Lung (tissue), 16 donors: ENCODE measurements around the gene PTPRN2. TPM values are rescaled to one million over a fixed set of nuclear protein-coding genes. Genes with fewer than 3 reads are reported as not detected.
"Not testable (repeated sequence)": the region's sequence is repeated elsewhere in the genome, so short reads cannot be mapped to it uniquely, and the experiment has no call there.

ENCODE experiments used
- ATAC-seq: fragments of 200-7000 bp; cut with Tn5 transposase; one replicate; pipeline ENCODE4 v1.9.1; 2020; ENCODE audit warnings: moderate number of reproducible peaks; ENCODE audit not compliant: insufficient read depth, low FRiP score
- DNase-seq, 3 donors: peaks; one replicate each; pipeline ENCODE4 v3.0.0-alpha.2; 2013 to 2017
- H3K27ac ChIP-seq, 2 donors: one replicate each; pipeline ENCODE4 v1.5.1; 2013; ENCODE audit warnings: mild to moderate bottlenecking in 2 of 2, moderate library complexity in 2 of 2, control low read depth in 1 of 2, inconsistent platforms in 1 of 2, low read depth in 1 of 2, low read length in 1 of 2
- H3K27me3 ChIP-seq, 3 donors: one replicate each; pipeline ENCODE4 v1.5.1; 2013; ENCODE audit warnings: low read length in 2 of 3; ENCODE audit not compliant: control insufficient read depth in 3 of 3, insufficient read depth in 3 of 3
- H3K36me3 ChIP-seq, 4 donors: one replicate each; pipeline ENCODE4 v1.5.1; 2013; ENCODE audit warnings: low read length in 4 of 4, mild to moderate bottlenecking in 1 of 4, moderate library complexity in 1 of 4; ENCODE audit not compliant: control insufficient read depth in 4 of 4, insufficient read depth in 4 of 4
- H3K4me1 ChIP-seq, 5 donors: one replicate each; pipeline ENCODE4 v1.5.1; 2013; ENCODE audit warnings: low read length in 5 of 5, mild to moderate bottlenecking in 2 of 5, moderate library complexity in 1 of 5; ENCODE audit not compliant: control insufficient read depth in 5 of 5, insufficient read depth in 5 of 5
- H3K4me3 ChIP-seq: one replicate; pipeline ENCODE4 v1.5.1; 2013; ENCODE audit warnings: mild to moderate bottlenecking, control low read depth, moderate library complexity
- H3K9ac ChIP-seq, 2 donors: one replicate each; pipeline ENCODE4 v1.5.1; 2013; ENCODE audit warnings: low read length in 2 of 2, control low read depth in 1 of 2; ENCODE audit not compliant: insufficient read depth in 1 of 2
- H3K9me3 ChIP-seq, 4 donors: one replicate each; pipeline ENCODE4 v1.5.1; 2013; ENCODE audit warnings: low read length in 3 of 4, mild to moderate bottlenecking in 1 of 4, moderate library complexity in 1 of 4; ENCODE audit not compliant: control insufficient read depth in 4 of 4, insufficient read depth in 3 of 4
- CTCF ChIP-seq: IDR thresholded peaks from 2 replicates; pipeline ENCODE4 v1.5.1; 2012; ENCODE audit warnings: mild to moderate bottlenecking; ENCODE audit errors: control extremely low read depth, extremely low read depth
- WGBS, 2 donors: extraction: QIAGEN DNeasy Blood & Tissue Kit; methylation state at CpG; one replicate each; pipeline ENCODE4 v1.1.7; 2013; 5-methylcytosine and 5-hydroxymethylcytosine counted together
- long read RNA-seq, 5 donors: transcript quantifications; one replicate each; lab custom pipeline, GENCODE V29; 2026
- polyA plus RNA-seq, 2 donors: library from polyadenylated mRNA; stranded (reverse); fragments of 200-250 nt; gene quantifications; one replicate each; pipeline ENCODE4 v1.2.1, GENCODE V29; 2013
- total RNA-seq, 2 donors: library from RNA; depleted of rRNA in 1 of 2; stranded (reverse); fragments of >200 nt in 1 of 2; gene quantifications; one replicate each; pipeline ENCODE4 v1.2.1, GENCODE V29; 2014 to 2021
- donor health status: control.
- donor health status: control.
- donor health status: Bipolar disorder and iron deficiency.
- donor health status: healthy.
- donor health status: DM: yes; HTN: yes; CAD: no.

PTPRN2 gene
- total RNA-seq = 1 to 10 TPM; 5.1 to 7.4 TPM
- 1 to 10 TPM; 2.1 to 3.7 TPM for polyA plus RNA-seq
- long read RNA-seq, donor 1, partial matches to known transcripts = 12 of 12 reads
- long read RNA-seq, donor 1, other reads (novel, unspliced or antisense) = 0 of 12 reads
- long read RNA-seq, donor 2, partial matches to known transcripts = 7 of 7 reads
- long read RNA-seq, donor 2, other reads (novel, unspliced or antisense) = 0 of 7 reads
- long read RNA-seq, donor 3, partial matches to known transcripts = 7 of 7 reads
- long read RNA-seq, donor 3, other reads (novel, unspliced or antisense) = 0 of 7 reads
- long read RNA-seq, donor 4, partial matches to known transcripts = 5 of 5 reads
- long read RNA-seq, donor 4, other reads (novel, unspliced or antisense) = 0 of 5 reads
- long read RNA-seq, donor 5, partial matches to known transcripts = 12 of 12 reads
- long read RNA-seq, donor 5, other reads (novel, unspliced or antisense) = 0 of 12 reads

GRCh38 chr7:158587162-158588084 is at the start of gene PTPRN2:
PTPRN2 (minus strand) TSS chr7:158587823.
- Histone ChIP-seq H3K36me3 (no peaks in the 10 kb centered on the region), H3K9me3 (peaks cover 0 to 8% (median 0%) of the 10 kb centered on the region in 4 donors), H3K27me3 (peaks cover 8 to 42% (median 23%) of the 10 kb centered on the region in 3 donors), H3K4me1 (peaks cover 0 to 12% (median 9%) of the 10 kb centered on the region in 5 donors), H3K4me3 (no peak within 1 kb of the TSS), H3K9ac (no peak within 1 kb of the TSS), H3K27ac (no peak within 1 kb of the TSS)
- ATAC-seq (peak; percentile 87), DNase-seq (peak; percentile 63 to 79 (median 79))
- WGBS, 2 donors = 2 to 5% methylated on average over 35 to 105 of the region's 110 CpGs
- TF ChIP-seq CTCF = no peak

DNA sequence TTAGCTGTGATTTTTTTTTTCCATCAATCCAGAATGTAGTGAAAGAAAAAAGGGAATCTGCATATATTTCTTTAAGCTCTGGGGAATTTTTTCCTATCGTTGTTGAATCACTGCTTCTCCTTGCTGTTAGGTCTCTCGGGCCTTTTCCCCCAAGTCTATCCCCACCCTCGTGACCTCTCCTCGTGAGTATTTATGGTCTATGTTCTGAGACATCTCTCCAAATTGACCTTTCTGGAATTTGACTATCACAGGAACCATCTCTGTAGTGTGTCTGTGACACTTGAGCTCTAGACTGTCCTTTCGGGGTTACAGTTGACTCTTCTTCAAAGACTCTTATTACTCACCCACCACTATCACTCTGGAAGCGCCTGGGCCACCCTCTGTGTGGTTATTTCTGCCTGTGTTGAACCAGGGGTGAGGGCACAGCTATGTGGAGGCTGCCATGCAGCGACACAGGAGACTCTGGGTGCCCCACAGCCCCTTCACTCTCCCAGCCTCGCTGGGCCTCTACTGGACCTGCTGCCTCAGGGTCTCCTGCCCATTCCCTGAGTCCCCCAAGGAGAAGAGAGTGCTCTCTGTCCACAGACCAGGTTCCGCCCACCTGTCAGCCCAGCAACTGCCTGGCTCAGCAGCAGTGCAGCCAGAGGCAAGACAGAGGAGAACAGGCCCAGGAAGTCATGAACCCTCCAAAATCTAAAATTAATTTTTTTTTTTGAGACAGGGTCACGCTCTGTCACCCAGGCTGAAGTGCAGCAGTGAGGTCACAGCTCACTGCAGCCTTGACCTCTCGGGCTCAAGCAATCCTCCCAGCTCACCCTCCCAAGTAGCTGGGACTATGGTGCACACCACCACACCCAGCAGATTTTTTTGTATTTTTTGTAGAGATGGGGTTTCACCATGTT is 45.7 kb upstream of the PTPRN2 start:
- Histone ChIP-seq H3K9ac (no peak overlapping the region), H3K4me3 (no peak overlapping the region), H3K36me3 (peaks cover 0 to 7% (median 6%) of the 10 kb centered on the region in 4 donors), H3K27me3 (no peaks in the 10 kb centered on the region), H3K27ac (no peak overlapping the region), H3K4me1 (no peaks in the 10 kb centered on the region), H3K9me3 (no peaks in the 10 kb centered on the region)
- no peak for TF ChIP-seq CTCF
- whole genome bisulfite sequencing, 2 donors = 92 to 94% methylated on average over 11 of the region's 11 CpGs
- ATAC-seq (no peak), DNase-seq (no peak)

GRCh38 chr7:158631574-158632195 is 44.1 kb upstream of the PTPRN2 start:
- Histone ChIP-seq H3K36me3 (peaks cover 3 to 7% (median 4%) of the 10 kb centered on the region in 4 donors), H3K4me3 (no peak overlapping the region), H3K4me1 (no peaks in the 10 kb centered on the region), H3K9ac (no peak overlapping the region), H3K27ac (no peak overlapping the region), H3K27me3 (no peaks in the 10 kb centered on the region), H3K9me3 (no peaks in the 10 kb centered on the region)
- ATAC-seq (no peak), DNase-seq (no peak)
- no peak for TF ChIP-seq CTCF
- 93% methylated on average over 3 of the region's 3 CpGs for WGBS, 2 donors

DNA sequence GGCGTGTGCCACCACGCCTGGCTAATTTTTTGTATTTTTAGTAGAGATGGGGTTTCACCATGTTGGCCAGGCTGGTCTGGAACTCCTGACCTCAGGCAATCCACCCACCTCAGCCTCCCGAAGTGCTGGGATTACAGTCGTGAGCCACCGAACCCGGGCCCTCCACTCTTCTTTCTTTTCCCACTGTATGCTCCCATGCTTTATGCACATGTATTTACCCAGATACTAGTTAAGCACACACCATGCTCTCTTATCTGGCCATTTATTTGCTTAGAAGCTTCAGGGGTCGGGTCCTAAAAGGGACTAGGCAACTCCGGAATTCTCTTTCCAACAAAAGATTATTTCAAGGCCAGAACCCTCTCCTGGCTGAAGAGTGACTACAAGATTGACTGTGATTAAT is 38.7 kb upstream of the PTPRN2 start:
- not testable (repeated sequence) for H3K9ac ChIP-seq, H3K27ac ChIP-seq, ATAC-seq, H3K4me3 ChIP-seq, DNase-seq, H3K36me3 ChIP-seq, H3K9me3 ChIP-seq, H3K27me3 ChIP-seq, H3K4me1 ChIP-seq
- 95% methylated on average over 8 of the region's 8 CpGs for WGBS, 2 donors
